K562 treated with DMSO at 1 percent for 24 hours (cell line): ENCODE measurements around the gene PDE4B. TPM values are rescaled to one million over a fixed set of nuclear protein-coding genes. Genes with fewer than 3 reads are reported as not detected.

ENCODE experiments used
- total RNA-seq: library from RNA; unstranded; fragments of 300-600 nt; gene quantifications from 2 replicates; pipeline ENCODE4 v1.2.3, GENCODE V29; 2022; ENCODE audit warnings: low read depth; ENCODE audit not compliant: insufficient read depth

The PDE4B gene
- not detected in 2 replicates for total RNA-seq

DNA sequence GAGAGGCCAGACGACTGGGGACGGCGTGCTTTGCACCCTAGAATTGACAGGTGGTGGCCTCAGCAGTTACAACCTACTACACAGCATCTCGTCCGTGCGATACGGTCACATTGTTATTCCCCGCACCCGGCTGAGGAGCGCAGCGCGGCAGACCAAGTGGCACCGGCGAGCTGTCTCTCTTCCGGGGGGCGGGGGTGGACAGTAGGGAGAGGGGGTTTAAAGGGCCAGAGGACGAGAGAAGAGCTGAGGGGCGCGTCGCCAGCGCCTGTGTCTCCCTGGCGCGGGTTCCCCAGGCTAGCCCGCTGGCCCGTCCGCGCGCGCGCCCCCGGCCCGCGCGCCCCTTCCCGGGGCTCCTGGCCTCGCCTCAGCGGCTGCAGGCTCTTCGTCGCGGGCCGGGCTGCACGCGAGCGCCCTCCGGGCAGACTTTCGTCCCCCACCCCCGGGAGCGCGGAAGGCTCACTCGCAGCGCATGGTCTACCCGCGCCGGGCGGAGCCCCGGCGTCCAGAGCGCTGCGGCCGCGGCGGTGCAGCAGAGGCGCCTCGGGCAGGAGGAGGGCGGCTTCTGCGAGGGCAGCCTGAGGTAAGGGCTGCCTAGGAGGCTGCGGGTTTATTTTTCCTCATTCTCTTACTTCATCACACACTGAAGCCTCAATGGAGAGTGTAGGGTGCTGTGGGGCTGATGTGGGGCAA is at the start of gene PDE4B:
Gene PDE4B (plus strand): TSS at position 227 of the 690 bp plus-strand sequence.

